ENCODE data around the gene DGCR2. TPM values are rescaled to one million over a fixed set of nuclear protein-coding genes. Genes with fewer than 3 reads are reported as not detected.
"Not testable (repeated sequence)": the region's sequence is repeated elsewhere in the genome, so short reads cannot be mapped to it uniquely, and the experiment has no call there.

DGCR2 gene
- polyA plus RNA-seq, 1 experiment: 44.3 TPM

DNA sequence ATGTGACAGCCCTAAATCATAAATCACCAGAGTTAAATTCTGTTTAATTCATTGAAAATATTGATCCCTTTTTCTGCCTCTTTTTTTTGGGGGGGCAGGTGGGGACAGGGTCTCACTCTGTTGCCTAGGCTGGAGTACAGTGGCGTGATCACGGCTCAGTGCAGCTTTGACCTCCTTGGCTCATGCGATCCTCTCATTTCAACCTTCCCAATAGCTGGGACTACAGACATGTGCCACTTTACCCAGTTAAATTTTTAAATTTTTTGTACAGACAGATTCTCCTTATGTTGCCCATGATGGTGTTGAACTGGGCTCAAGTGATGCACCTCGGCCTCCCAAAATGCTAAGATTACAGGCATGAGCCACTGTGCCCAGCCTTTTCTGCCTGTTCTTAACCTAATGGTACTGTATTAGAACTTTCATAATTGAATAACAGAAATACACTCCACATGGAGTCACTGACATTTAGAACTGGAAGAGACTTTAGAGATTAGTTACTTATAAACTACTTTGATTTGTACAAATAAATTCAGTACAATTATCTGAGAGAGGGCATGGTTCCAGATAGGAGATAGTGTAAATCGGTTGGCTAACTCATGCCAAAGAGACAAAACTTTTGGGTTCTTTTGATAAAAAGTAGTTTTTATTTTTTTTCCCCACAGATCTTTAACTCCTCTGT is 109.8 kb downstream of the DGCR2 start:
- no peaks in the 10 kb centered on the region for H3K27me3 ChIP-seq (ENCODE audit: control insufficient read depth, insufficient read depth, low read length)
- H3K4me3 ChIP-seq (ENCODE audit: low read depth, low read length): no peak overlapping the region
- no peaks in the 10 kb centered on the region for H3K36me3 ChIP-seq (ENCODE audit: control insufficient read depth, insufficient read depth, low read length)
- no peak for DNase-seq (ENCODE audit: low read depth)
- POLR2A ChIA-PET: interaction anchor here (0.7 kb wide), 1 partner anchor 41 kb away, joined by 8 read pairs; no protein-coding TSS in a partner anchor
- CTCF ChIA-PET: no interaction called here
- TF ChIP-seq, protein P1, sequence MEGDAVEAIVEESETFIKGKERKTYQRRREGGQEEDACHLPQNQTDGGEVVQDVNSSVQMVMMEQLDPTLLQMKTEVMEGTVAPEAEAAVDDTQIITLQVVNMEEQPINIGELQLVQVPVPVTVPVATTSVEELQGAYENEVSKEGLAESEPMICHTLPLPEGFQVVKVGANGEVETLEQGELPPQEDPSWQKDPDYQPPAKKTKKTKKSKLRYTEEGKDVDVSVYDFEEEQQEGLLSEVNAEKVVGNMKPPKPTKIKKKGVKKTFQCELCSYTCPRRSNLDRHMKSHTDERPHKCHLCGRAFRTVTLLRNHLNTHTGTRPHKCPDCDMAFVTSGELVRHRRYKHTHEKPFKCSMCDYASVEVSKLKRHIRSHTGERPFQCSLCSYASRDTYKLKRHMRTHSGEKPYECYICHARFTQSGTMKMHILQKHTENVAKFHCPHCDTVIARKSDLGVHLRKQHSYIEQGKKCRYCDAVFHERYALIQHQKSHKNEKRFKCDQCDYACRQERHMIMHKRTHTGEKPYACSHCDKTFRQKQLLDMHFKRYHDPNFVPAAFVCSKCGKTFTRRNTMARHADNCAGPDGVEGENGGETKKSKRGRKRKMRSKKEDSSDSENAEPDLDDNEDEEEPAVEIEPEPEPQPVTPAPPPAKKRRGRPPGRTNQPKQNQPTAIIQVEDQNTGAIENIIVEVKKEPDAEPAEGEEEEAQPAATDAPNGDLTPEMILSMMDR (IDR thresholded peaks at IDR 0.05; ENCODE audit: insufficient read depth, low read depth, low read length): no peak

GRCh38 chr22:19011611-19012010 is 110.6 kb downstream of the DGCR2 start:
- H3K4me3 ChIP-seq (ENCODE audit: low read depth, low read length); H3K27me3 ChIP-seq (ENCODE audit: control insufficient read depth, insufficient read depth, low read length); POLR2A ChIA-PET; CTCF ChIA-PET; DNase-seq (ENCODE audit: low read depth); H3K36me3 ChIP-seq (ENCODE audit: control insufficient read depth, insufficient read depth, low read length): not testable (repeated sequence)

DNA sequence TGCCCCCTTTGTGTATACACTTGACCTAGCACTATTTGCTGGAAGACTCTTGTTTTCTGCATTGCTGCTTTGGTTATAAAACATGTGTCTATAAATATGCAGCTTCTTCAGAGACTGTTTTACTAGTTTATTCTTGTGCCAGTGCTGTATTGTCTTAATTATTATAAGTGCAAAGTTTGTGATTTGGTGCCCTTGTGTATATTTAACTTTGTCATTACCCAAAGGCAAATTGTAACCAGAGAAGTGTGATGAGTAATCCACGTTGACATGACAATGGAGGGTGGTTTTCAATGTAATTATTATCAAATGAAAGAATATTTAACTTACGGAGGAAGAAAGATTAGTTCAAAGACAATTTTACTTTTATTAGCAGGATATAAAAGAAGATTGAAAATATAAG is 111.1 kb downstream of the DGCR2 start:
- POLR2A ChIA-PET: no interaction called here
- no peak for DNase-seq (ENCODE audit: low read depth)

DNA sequence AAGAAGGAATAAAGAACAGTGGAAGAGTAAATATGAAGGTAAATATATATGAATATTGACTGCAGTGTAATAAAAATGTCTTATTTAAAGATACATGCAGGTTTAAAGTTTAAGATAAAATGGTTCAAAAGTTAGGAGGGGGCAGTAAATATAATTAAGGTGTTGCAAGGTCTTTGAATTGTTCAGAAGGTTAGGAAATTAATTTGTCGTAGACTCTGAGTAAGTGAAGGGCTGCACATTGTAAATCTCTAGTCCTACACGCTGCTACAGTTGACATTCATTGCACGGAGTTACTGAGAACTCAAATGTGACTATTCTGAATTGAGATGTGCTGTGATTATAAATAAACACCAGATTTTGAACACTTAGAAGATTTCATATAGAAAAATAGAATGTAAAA is 116.3 kb downstream of the DGCR2 start:
- POLR2A ChIA-PET: no interaction called here
- CTCF ChIA-PET: no interaction called here

More for the DNA sequence above, 111.1 kb downstream of the DGCR2 start:
- Histone ChIP-seq H3K4me3 (ENCODE audit: low read depth, low read length) (no peak overlapping the region), H3K36me3 (ENCODE audit: control insufficient read depth, insufficient read depth, low read length) (no peaks in the 10 kb centered on the region), H3K27me3 (ENCODE audit: control insufficient read depth, insufficient read depth, low read length) (no peaks in the 10 kb centered on the region)
- CTCF ChIA-PET: no interaction called here
- TF ChIP-seq, protein P1 (IDR thresholded peaks at IDR 0.05; ENCODE audit: insufficient read depth, low read depth, low read length): no peak

DNA sequence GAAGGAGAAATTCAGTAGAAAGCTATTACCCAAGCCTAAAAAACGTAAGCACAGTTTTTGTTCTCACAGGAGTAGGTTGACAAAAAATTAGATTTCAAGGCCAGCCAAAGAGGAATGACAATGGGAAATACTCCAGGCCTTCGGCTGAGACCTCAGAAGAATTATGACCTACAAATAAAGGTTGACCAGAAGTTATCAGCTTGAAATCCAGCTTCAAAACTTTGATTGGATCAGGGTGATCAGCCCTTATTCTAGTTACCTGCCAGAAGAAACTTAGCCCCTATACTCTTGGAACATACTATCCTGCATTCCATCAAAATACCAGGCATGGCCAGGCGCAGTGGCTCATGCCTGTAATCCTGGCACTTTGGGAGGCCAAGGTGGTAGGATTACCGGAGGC is 117.7 kb downstream of the DGCR2 start:
- H3K27me3 ChIP-seq (ENCODE audit: control insufficient read depth, insufficient read depth, low read length): 0 out of 2 replicates have a peak, but pooled peaks cover 2% of the 10 kb centered on the region
- ChIA-PET POLR2A (no interaction called here), CTCF (no interaction called here)
- no peak overlapping the region for H3K4me3 ChIP-seq (ENCODE audit: low read depth, low read length)
- no peak for DNase-seq (ENCODE audit: low read depth)
- TF ChIP-seq, protein P1 (IDR thresholded peaks at IDR 0.05; ENCODE audit: insufficient read depth, low read depth, low read length): no peak
- no peaks in the 10 kb centered on the region for H3K36me3 ChIP-seq (ENCODE audit: control insufficient read depth, insufficient read depth, low read length)

More for the DNA sequence above, 116.3 kb downstream of the DGCR2 start:
- Histone ChIP-seq H3K27me3 (ENCODE audit: control insufficient read depth, insufficient read depth, low read length) (no peaks in the 10 kb centered on the region), H3K36me3 (ENCODE audit: control insufficient read depth, insufficient read depth, low read length) (no peaks in the 10 kb centered on the region), H3K4me3 (ENCODE audit: low read depth, low read length) (no peak overlapping the region)
- TF ChIP-seq, protein P1 (IDR thresholded peaks at IDR 0.05; ENCODE audit: insufficient read depth, low read depth, low read length): no peak
- DNase-seq (ENCODE audit: low read depth): no peak

GRCh38 chr22:19003508-19003907 is 118.7 kb downstream of the DGCR2 start:
- DNase-seq (ENCODE audit: low read depth): no peak
- ChIA-PET POLR2A (no interaction called here), CTCF (interaction anchor here (1.5 kb wide), 1 partner anchor 24 kb away, joined by 3 read pairs; no protein-coding TSS in a partner anchor)
- Histone ChIP-seq H3K36me3 (ENCODE audit: control insufficient read depth, insufficient read depth, low read length) (no peaks in the 10 kb centered on the region), H3K27me3 (ENCODE audit: control insufficient read depth, insufficient read depth, low read length) (0 out of 2 replicates have a peak, but pooled peaks cover 2% of the 10 kb centered on the region), H3K4me3 (ENCODE audit: low read depth, low read length) (no peak overlapping the region)
- TF ChIP-seq, protein P1 (IDR thresholded peaks at IDR 0.05; ENCODE audit: insufficient read depth, low read depth, low read length): no peak
